Left hindlimb (tissue), 1 donor: ENCODE results near the gene SPATA33.

ENCODE experiments used
- DNase-seq: peaks from one replicate; pipeline ENCODE4 v3.0.0-alpha.2; 2018

The SPATA33 gene

DNA sequence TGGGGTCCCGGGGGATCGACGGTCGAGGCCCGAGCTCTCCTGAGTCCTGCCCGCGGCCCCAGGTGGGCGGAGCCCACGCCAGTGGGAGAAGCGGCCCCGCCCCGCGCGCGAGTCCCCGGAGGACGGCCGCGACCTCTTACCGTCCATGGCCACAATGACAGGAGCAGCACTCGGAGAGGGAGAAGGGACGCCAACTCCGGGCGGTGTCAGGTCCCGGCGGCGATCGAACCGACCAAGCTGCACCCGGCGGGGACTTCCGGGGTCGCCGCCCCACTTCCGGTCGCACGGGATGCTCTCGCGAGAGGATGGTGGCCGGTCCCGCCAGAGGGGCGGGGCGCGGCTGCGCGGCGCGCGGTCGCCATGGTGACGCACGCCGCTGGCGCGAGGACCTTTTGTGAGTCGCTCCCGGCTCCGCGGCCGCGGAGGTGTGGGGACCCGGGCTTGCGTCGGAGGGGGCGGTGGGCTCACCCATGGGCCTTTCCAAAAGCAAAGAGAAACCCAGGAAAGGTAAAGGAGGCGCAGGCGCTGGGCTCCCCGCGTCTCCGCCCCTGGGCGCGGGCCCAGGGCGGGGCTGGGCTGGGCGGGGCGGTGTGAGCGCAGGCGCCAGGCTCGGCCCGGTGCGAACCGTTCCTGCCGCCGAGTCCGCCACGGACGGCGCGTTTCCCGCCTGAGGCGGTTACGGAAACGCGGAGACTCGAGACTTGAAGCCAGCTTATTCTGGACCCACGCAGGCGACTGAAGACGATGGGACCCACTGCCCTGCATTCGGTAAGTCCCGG, at the start of gene SPATA33, which contains the start of gene CHMP1A:
SPATA33 (plus strand) TSS at position 395 of the 779 bp plus-strand sequence; CDS start at position 471, 76 bp downstream.
CHMP1A (minus strand) TSS at position 267 of the 779 bp plus-strand sequence; CDS start at position 147, 120 bp downstream.
- DNase-seq: peak; percentile 93

DNA sequence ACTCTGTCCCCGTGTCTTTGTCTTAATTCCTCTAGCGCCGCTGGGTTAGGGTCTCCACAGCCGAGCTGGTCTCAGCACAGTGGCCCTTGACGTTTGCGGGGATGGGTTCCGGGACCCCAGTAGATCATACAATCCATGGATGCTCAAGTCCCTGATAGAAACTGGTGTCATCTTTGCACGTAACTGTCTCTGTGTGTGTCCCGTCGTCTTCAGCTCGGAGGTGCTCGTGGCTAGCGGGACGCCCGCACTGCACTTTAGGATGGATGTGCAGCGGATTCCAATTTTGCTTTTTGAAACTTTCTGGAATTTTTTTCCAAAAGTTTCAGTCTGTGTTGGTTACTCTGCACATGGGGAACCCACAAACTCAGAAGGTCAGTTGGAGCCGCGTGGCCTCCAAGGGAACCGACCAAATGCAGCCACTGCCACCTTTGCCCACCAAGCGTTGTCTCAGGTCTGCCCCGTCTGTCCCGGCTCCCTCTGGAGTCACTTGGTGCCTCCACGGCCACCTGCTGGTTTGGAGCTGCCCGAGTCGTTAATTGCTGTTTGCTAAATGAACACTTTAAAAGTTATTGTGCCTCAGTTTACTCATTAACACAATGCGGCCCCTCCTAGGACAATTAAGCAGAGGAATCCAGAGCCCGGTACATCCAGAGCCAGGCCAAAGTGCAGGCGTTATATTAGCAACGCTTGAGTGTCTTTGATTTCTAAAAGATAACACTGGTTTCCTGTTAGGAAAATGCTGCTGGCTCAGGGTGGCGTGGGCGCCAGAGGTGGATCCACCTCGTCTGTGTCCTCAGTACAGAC, 49.5 kb upstream of the SPATA33 start:
- DNase-seq: no peak

GRCh38 chr16:89610108-89610453, 47.6 kb upstream of the SPATA33 start:
- no peak for DNase-seq

GRCh38 chr16:89612415-89613166, 45.0 kb upstream of the SPATA33 start:
- no peak for DNase-seq

GRCh38 chr16:89613231-89613953, 44.2 kb upstream of the SPATA33 start, which contains the start of gene DPEP1:
TSS of gene DPEP1 (plus strand) at chr16:89613642. CDS start at chr16:89630411, 16,769 bp downstream.
- no peak for DNase-seq

GRCh38 chr16:89613954-89614459, 43.6 kb upstream of the SPATA33 start:
- DNase-seq: no peak

GRCh38 chr16:89615176-89615575, 42.5 kb upstream of the SPATA33 start:
- no peak for DNase-seq

GRCh38 chr16:89615596-89616090, 42.0 kb upstream of the SPATA33 start:
- DNase-seq: no peak

DNA sequence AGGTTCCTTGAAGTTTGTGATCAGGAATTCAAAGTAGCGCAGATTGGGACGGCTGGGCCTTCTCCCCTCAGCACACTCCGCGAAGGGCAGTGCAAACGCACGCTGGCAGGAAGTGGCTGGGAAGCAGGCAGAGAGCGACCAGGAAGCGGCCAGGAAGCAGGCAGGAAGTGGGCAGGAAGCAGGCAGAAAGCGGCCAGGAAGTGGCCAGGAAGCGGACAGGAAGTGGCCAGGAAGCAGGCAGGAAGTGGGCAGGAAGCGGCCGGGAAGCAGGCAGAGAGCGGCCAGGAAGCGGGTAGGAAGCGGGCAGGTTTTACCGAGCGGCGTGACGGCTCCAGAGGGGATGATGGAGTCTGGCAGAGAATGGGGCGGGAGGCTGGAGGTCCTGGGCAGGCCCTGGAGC, 41.0 kb upstream of the SPATA33 start:
- DNase-seq: no peak

DNA sequence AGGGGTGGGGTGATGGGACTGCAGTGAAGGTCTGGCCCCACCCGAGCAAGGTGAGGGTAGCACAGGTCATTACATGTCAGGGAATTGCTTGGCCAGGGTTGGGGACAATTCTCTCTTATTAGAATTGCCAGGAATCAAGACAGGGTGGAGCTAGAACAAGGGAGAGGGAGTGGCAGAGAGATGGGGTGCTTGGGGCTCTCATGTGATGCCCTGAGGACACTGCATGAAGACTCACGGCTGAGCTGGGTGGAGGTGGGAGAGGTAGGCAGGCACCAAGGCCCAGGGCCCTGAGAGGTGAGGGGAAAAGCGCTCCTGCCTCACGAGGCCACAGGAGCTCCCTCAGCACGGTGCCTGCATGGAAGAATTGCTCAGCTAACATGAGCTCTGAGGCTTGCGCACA, 40.6 kb upstream of the SPATA33 start:
- no peak for DNase-seq

DNA sequence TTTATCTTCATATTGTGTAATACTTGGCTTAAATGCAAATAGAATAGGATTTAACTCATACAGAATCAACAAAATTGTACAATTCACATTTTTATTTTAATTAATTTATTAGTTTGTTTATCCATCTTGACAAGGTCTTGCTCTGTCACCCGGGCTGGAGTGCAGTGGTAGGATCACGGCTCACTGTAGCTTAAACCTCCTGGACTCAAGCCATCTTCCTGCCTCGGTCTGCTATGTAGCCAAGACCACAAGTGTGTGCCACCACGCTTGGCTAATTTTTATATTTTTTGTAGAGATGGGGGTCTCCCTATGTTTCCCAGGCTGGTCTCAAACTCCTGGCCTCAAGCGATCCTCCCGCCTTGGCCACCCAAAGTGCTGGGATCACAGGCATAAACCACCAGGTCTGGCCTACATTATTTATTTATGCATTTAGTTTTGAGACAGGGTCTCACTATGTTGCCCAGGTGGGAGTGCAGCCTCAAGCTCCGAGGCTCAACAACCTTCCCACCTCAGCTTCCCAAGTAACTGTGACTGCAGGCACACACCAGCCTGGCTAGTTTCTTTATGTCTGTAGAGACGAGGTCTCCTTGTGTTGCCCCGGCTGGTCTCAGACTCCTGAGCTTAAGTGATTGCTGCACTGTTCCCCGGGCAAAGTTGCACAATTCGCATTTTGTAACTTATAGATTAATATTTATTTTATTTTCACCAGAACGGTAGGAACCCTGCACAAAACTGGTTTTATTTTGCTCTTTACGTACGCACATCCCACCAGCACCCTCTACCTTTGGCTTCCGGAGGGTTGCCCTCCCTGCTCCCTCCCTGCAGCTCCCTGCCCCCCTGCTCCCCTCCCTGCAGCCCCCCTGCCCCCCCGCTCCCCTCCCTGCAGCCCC, 39.3 kb upstream of the SPATA33 start:
- DNase-seq: no peak

DNA sequence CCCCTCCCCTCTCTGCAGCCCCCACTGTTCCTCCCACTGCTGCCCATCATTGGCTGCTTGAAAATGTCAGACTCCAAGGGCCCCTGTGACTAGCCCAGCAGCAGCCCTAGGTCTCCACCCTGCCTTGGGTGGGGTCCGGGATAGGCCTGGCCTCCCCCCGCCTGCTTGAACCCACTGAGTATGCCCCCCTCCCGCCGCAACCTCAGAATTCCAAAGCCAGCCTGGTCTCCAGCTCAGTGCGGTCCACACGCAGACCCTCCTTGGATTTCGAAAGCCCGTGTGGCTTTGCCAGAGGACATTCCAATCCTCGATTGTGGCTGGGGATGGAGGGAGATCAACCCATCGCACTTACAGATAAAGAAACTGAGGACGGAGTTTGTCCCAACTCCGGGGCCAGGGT, 37.8 kb upstream of the SPATA33 start:
- DNase-seq: no peak

DNA sequence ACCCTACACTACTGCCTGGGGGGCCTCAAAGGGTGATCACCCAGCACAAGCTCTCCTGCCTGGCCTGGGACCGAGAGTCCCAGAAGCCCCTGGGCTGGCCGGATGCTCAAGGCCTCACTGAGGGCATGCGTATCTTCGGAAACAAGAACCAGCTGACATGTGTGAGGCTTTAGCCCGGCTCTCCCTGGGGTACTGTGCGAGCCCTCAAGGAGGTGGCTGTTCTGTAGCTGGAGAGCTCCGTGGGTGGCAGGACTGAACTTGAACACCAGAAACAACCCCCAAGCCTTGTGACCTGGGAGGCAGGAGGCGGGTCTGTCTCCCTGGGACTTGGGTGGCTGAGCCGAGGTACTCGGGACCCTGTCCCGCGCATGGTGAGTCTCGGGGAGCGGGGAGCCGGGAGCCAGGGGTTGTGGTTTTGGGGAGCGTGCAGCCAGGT, 37.2 kb upstream of the SPATA33 start:
- DNase-seq: no peak

DNA sequence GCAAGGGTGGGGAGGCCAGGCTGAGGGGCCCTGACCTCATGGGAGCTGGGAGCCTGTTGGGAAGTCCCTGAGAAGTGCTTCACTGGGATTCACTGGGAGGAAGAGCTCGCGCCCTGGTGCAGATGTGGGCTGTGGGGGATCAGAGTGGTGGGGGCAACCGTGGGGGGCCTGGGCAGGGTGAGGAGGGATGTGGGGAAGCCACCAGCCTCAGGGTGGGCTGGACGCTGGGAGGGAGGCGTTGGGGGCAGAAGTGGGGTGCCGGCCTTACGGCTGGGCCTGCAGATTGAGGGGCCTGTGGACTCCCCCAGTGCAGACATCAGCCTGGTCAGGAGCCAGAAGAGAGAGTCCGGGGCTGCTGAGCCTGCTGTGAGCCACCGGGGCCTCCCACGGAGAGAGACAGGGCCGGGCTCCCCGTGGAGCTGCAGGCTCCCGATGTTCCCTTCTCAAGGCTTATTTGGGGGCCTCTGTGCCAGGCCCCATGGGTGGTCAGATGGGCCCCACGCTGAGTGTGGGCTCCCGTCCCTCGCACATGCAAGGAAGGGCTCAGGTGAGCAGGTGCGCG, 36.4 kb upstream of the SPATA33 start:
- DNase-seq: no peak

DNA sequence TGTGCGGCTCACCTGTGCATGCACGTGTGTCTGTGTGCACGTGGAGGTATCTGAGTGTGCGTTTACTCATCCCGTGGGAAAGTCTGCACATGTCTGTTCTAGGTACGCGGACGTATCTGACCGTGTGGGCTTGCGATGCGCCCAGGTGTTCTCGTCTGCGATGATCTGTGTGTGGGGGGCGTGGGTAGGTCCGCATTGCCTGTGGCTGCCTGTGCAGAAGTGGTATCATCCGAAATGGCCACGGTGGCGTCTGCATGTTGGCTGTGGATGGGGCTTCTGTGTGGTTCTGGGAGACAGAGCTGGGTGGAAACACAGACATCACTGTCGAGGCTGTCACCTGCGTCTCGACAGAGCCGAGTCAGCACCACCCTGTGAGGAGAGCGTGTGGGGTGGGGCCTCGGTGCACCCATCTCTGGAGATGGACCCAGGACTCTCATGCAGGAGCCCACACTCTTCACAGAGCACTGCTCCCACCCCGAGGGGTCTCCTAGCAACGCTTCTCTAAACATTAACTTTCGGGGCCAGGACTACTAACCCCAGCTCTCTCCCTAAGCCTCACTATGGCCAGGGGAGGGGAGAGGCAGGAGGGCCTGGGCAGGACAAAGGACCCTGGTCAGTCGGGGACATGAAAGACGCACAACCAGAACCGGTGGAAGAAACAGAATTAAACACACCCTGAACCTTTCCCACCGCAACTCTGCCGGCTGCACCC, 35.8 kb upstream of the SPATA33 start:
- DNase-seq: no peak

DNA sequence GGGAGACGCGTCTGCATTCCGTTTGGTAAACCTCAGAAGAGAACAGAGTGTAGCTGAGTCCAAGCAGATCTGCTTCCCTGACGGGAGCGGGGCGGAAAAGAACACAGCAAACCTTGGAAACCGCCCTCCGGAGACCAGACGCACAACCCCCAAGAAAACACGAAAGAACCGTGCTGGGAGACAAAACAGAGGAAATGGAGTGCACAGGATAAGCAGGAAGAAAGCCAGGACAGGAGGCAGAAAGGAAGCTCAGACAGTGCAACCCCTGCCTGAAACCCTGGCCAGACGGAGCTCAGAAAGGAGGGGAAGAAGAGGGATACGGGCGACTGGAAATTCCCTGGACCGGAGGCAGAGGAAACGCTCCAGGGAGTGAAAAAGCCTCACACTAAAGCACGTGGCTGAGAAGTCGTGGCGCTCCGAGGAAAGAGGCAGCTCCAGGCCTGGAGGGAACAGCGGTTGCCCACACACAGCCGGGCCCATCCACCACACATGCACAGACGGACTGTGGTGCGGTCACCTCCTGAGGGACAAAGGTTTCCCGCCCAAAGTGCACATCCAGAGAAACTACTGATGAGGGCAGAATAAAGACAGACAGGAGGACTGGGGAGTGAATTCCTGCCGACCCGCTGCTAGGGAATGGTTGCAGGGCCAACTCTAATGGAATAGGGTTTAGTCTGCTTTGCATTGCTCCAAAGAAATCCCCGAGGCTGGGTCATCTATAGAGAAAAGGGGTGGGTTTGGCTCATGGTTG, 34.0 kb upstream of the SPATA33 start:
- DNase-seq: no peak

- DNase-seq: no peak
Observed at GRCh38 chr16:89624777-89625761, 32.6 kb upstream of the SPATA33 start.
